Osteoblast (primary cell): ENCODE data around the gene CLDN4. TPM values are rescaled to one million over a fixed set of nuclear protein-coding genes. Genes with fewer than 3 reads are reported as not detected.

Experiments
- DNase-seq: peaks from one replicate; pipeline ENCODE4 v3.0.0; 2011; ENCODE audit warnings: low spot score, mixed read lengths; ENCODE audit not compliant: insufficient read length; ENCODE audit errors: missing footprints
- H2AFZ ChIP-seq: 2 replicates; pipeline ENCODE4 v1.6.0; 2011; ENCODE audit warnings: mild to moderate bottlenecking, low read length
- H3K27ac ChIP-seq: 2 replicates; pipeline ENCODE4 v1.5.1; 2011; ENCODE audit warnings: mild to moderate bottlenecking, low read depth, low read length, moderate library complexity
- H3K27me3 ChIP-seq: 2 replicates; pipeline ENCODE4 v1.6.0; 2012; ENCODE audit warnings: mild to moderate bottlenecking, control low read depth, inconsistent platforms, low read length, moderate library complexity; ENCODE audit not compliant: insufficient read depth
- H3K36me3 ChIP-seq: 2 replicates; pipeline ENCODE4 v1.5.1; 2011; ENCODE audit warnings: mild to moderate bottlenecking, low read length, control low read depth, moderate library complexity; ENCODE audit not compliant: insufficient read depth
- H3K4me1 ChIP-seq: 2 replicates; pipeline ENCODE4 v1.5.1; 2011; ENCODE audit warnings: mild to moderate bottlenecking, low read length, control low read depth, moderate library complexity; ENCODE audit not compliant: insufficient read depth
- H3K4me2 ChIP-seq: 2 replicates; pipeline ENCODE4 v1.6.0; 2011; ENCODE audit warnings: mild to moderate bottlenecking, low read length; ENCODE audit not compliant: insufficient read depth
- H3K4me3 ChIP-seq: fragments of 200-600 bp; sonication (generic); 3 replicates; pipeline ENCODE4 v1.5.1; 2012; ENCODE audit warnings: mild to moderate bottlenecking, low read length, inconsistent platforms; ENCODE audit not compliant: insufficient read depth
- H3K79me2 ChIP-seq: 2 replicates; pipeline ENCODE4 v1.6.0; 2012; ENCODE audit warnings: mild to moderate bottlenecking, low read length, control low read depth, inconsistent platforms; ENCODE audit not compliant: insufficient read depth
- H3K9me3 ChIP-seq: 2 replicates; pipeline ENCODE4 v1.5.1; 2011; ENCODE audit warnings: low read depth, low read length, control low read depth
- H4K20me1 ChIP-seq: 2 replicates; pipeline ENCODE4 v1.6.0; 2012; ENCODE audit warnings: mild to moderate bottlenecking, low read length, control low read depth; ENCODE audit not compliant: insufficient read depth
- CTCF ChIP-seq: IDR thresholded peaks from 2 replicates; pipeline ENCODE4 v1.5.1; 2011; ENCODE audit warnings: mild to moderate bottlenecking, low read depth, low read length, moderate library complexity; ENCODE audit errors: extremely low read depth
- total RNA-seq: library from RNA; depleted of rRNA; stranded (reverse); fragments of >200 nt; gene quantifications from 2 replicates; pipeline ENCODE4 v1.2.3, GENCODE V29; 2012

Gene CLDN4
- total RNA-seq, 1 donor, result 0.36 TPM

DNA sequence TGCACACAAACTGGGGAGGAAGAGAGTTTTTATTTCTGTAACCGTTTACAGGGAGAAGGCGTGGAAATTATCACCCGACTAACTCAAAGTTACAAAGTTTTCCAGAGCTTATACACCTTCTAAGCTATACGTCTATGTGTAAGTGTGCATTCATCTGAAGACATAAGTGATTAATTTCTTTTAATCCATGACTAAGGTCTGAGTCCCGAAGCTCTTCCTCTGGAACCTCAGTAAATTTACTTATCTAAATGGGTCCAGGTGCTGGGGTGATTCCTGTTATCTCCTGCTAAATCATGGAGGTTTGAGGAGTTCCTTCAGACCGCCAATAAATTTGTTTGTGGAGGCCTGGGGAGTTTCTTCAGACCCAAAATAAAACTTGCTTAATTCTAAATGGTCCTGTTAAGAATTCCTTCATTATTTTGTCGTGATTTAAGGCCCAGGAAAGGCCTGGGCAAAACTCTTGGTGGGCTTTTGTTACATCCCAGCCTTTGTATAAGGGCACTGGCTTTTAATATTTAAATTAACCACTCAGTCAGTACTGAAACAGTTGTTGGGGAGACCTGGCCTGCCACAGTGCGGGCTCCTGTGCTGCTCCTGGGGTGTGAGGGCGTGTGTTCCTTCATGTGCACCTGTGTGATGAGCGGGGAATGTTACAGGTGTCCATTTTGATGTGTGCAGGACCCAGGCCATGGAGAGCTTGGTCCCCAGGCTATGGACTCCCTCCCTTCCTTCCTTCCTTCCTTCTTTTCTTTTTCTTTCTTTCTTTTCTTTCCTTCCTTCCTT is 17.3 kb downstream of the CLDN4 start:
- Histone ChIP-seq H3K4me1 (peaks cover 44% of the 10 kb centered on the region), H3K4me3 (no peak overlapping the region)
- TF ChIP-seq CTCF, result no peak

DNA sequence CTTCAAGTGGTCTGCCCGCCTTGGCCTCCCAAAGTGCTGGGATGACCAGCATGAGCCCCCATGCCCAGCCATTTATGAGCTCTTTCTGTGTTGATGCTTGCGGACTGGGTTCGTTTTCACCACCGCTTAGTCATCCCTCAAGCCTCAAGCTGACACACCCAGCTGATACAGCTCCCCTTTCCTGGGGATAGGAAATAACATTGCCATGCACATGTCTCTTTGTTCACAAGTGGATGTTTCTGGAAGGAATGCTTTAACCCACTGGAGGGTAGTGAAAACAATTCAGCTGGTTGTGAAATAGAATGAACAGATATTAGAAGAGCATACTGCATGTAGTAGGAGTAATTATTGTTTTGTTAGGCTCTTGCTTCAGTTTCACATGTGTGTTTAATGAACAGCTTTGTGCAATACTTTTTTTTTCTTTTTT is 20.0 kb downstream of the CLDN4 start:
- Histone ChIP-seq H3K4me2 (peak overlapping the region; percentile 72), H2AFZ (no peak overlapping the region), H3K36me3 (no peaks in the 10 kb centered on the region), H3K27me3 (no peaks in the 10 kb centered on the region), H3K79me2 (no peaks in the 10 kb centered on the region), H3K4me3 (no peak overlapping the region), H3K9me3 (no peaks in the 10 kb centered on the region), H3K4me1 (peaks cover 38% of the 10 kb centered on the region), H3K27ac (peak overlapping the region; percentile 99), H4K20me1 (no peaks in the 10 kb centered on the region)
- DNase-seq, result peak; percentile 96
- TF ChIP-seq CTCF, result no peak

More for the DNA sequence above, 17.3 kb downstream of the CLDN4 start:
- Histone ChIP-seq H3K27ac (no peak overlapping the region), H2AFZ (peak overlapping the region; percentile 61), H4K20me1 (no peaks in the 10 kb centered on the region), H3K27me3 (no peaks in the 10 kb centered on the region), H3K79me2 (no peaks in the 10 kb centered on the region), H3K4me2 (no peak overlapping the region), H3K36me3 (no peaks in the 10 kb centered on the region), H3K9me3 (no peaks in the 10 kb centered on the region)
- DNase-seq, result peak; percentile 10

GRCh38 chr7:73851410-73852338 is 20.9 kb downstream of the CLDN4 start:
- Histone ChIP-seq H3K4me3 (peak overlapping the region; percentile 20), H3K79me2 (no peaks in the 10 kb centered on the region), H3K27ac (peak overlapping the region; percentile 99), H3K4me2 (peak overlapping the region; percentile 72), H3K9me3 (no peaks in the 10 kb centered on the region), H3K27me3 (no peaks in the 10 kb centered on the region), H3K4me1 (peaks cover 36% of the 10 kb centered on the region), H3K36me3 (no peaks in the 10 kb centered on the region), H4K20me1 (no peaks in the 10 kb centered on the region), H2AFZ (no peak overlapping the region)
- no peak for TF ChIP-seq CTCF
- DNase-seq, result peak; percentile 94

GRCh38 chr7:73852500-73852899 is 21.7 kb downstream of the CLDN4 start:
- H3K4me1 ChIP-seq, result peaks cover 36% of the 10 kb centered on the region
- no peak overlapping the region for H2AFZ ChIP-seq
- peak overlapping the region; percentile 99 for H3K27ac ChIP-seq
- H3K79me2 ChIP-seq, result no peaks in the 10 kb centered on the region
- no peak overlapping the region for H3K4me2 ChIP-seq
- no peaks in the 10 kb centered on the region for H4K20me1 ChIP-seq
- DNase-seq, result no peak
- no peak for TF ChIP-seq CTCF
- no peaks in the 10 kb centered on the region for H3K27me3 ChIP-seq
- no peaks in the 10 kb centered on the region for H3K36me3 ChIP-seq
- H3K9me3 ChIP-seq, result no peaks in the 10 kb centered on the region
- H3K4me3 ChIP-seq, result no peak overlapping the region
